WTC11 (cell line): ENCODE data around the gene MEGF6.

Experiments
- ATF1 ChIP-seq: sonication (generic); formaldehyde crosslinking; IDR thresholded peaks from 2 replicates; pipeline ENCODE4 v1.8.1; 2023; ENCODE audit warnings: mild to moderate bottlenecking, moderate library complexity, missing genetic modification reagents
- CTCF ChIP-seq: fragments of 200-600 bp; IDR thresholded peaks from 2 replicates; pipeline ENCODE4 v1.8.0; 2022; ENCODE audit warnings: antibody characterized with exemption
- ERG ChIP-seq: fragments of 250-450 bp; sonication (Bioruptor Pico); IDR thresholded peaks from 2 replicates; pipeline ENCODE4 v1.8.0; 2021; ENCODE audit warnings: mild to moderate bottlenecking
- FOXK1 ChIP-seq: sonication (generic); formaldehyde crosslinking; IDR thresholded peaks from 2 replicates; pipeline ENCODE4 v1.8.0; 2022; ENCODE audit warnings: mild to moderate bottlenecking, moderate library complexity, missing genetic modification reagents
- GABPB1 ChIP-seq: sonication (generic); formaldehyde crosslinking; IDR thresholded peaks from 2 replicates; pipeline ENCODE4 v1.8.1; 2023; ENCODE audit warnings: mild to moderate bottlenecking, missing genetic modification reagents
- KAT7 ChIP-seq: sonication (generic); formaldehyde crosslinking; IDR thresholded peaks from 2 replicates; pipeline ENCODE4 v1.8.1; 2023; ENCODE audit warnings: missing genetic modification reagents, mild to moderate bottlenecking, borderline replicate concordance
- MAX ChIP-seq: sonication (generic); formaldehyde crosslinking; IDR thresholded peaks from 2 replicates; pipeline ENCODE4 v1.8.0; 2022; ENCODE audit warnings: mild to moderate bottlenecking, missing genetic modification reagents
- MYBL2 ChIP-seq: sonication (generic); formaldehyde crosslinking; IDR thresholded peaks from 2 replicates; pipeline ENCODE4 v1.8.1; 2023; ENCODE audit warnings: mild to moderate bottlenecking, moderate library complexity, missing genetic modification reagents
- RELA ChIP-seq: sonication (generic); formaldehyde crosslinking; IDR thresholded peaks from 2 replicates; pipeline ENCODE4 v1.8.1; 2022; ENCODE audit warnings: missing genetic modification reagents, mild to moderate bottlenecking, borderline replicate concordance
- TEAD4 ChIP-seq: sonication (generic); formaldehyde crosslinking; IDR thresholded peaks from 2 replicates; pipeline ENCODE4 v1.8.0; 2022; ENCODE audit warnings: mild to moderate bottlenecking, missing genetic modification reagents
- TF ChIP-seq, protein P1 (sequence below): sonication (generic); formaldehyde crosslinking; IDR thresholded peaks from 2 replicates; pipeline ENCODE4 v1.8.1; 2022; ENCODE audit warnings: mild to moderate bottlenecking, missing genetic modification reagents, moderate library complexity, borderline replicate concordance

DNA sequence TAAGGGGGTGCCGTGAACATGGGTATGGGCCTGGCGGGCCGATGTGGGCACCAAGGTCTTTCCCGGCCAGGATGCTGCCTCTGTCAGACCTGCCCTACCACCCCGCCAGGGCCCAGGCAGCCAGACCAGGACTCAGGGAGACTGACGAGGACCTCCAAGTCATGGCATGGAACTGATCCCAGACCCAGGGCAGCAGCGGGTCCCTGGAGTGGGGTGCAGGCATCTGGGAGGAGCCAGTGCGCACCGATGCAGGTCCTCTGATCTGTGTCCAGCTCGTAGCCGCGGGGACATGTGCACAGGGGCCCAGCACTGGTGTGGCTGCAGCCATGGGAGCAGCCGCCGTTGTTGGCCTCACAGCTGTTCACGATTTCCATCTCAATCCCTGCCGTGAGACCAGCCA is 100.0 kb downstream of the MEGF6 start:
- no peak for TF ChIP-seq CTCF
- no peak for TF ChIP-seq KAT7
- no peak for TF ChIP-seq MAX (CRISPR knock-in tag)
- no peak for TF ChIP-seq ATF1 (CRISPR knock-in tag)
- no peak for TF ChIP-seq ERG (CRISPR knock-in tag)
- TF ChIP-seq MYBL2: no peak
- TF ChIP-seq FOXK1 (CRISPR knock-in tag): no peak
- no peak for TF ChIP-seq GABPB1 (CRISPR knock-in tag)
- no peak for TF ChIP-seq TEAD4 (CRISPR knock-in tag)
- TF ChIP-seq, protein P1, sequence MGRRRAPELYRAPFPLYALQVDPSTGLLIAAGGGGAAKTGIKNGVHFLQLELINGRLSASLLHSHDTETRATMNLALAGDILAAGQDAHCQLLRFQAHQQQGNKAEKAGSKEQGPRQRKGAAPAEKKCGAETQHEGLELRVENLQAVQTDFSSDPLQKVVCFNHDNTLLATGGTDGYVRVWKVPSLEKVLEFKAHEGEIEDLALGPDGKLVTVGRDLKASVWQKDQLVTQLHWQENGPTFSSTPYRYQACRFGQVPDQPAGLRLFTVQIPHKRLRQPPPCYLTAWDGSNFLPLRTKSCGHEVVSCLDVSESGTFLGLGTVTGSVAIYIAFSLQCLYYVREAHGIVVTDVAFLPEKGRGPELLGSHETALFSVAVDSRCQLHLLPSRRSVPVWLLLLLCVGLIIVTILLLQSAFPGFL: no peak
- TF ChIP-seq RELA (CRISPR knock-in tag): no peak
